Smooth muscle cell (in vitro differentiated cells): ENCODE measurements around the gene DPM1. TPM values are rescaled to one million over a fixed set of nuclear protein-coding genes. Genes with fewer than 3 reads are reported as not detected.

Source experiments
- DNase-seq: peaks from one replicate; lab custom pipeline; 2025; ENCODE audit not compliant: unreplicated experiment; lab: John Stamatoyannopoulos, UW
- H2AFZ ChIP-seq: fragments of 200-600 bp; sonication (generic); 2 replicates; pipeline ENCODE4 v1.6.0; 2016; ENCODE audit warnings: antibody characterized with exemption, low read depth, mild to moderate bottlenecking
- H3F3A ChIP-seq: fragments of 200-600 bp; sonication (generic); 2 replicates; pipeline ENCODE4 v1.6.0; 2017; ENCODE audit warnings: antibody characterized with exemption, low read depth
- H3K27ac ChIP-seq: fragments of 200-600 bp; sonication (generic); 2 replicates; pipeline ENCODE4 v1.5.1; 2016; ENCODE audit warnings: low read depth, mild to moderate bottlenecking
- H3K27me3 ChIP-seq: fragments of 200-600 bp; sonication (generic); 2 replicates; pipeline ENCODE4 v1.6.1; 2016; ENCODE audit warnings: low read depth, mild to moderate bottlenecking
- H3K36me3 ChIP-seq: fragments of 200-600 bp; sonication (generic); 2 replicates; pipeline ENCODE4 v1.5.1; 2016; ENCODE audit warnings: low read depth
- H3K4me1 ChIP-seq: fragments of 200-600 bp; sonication (generic); 2 replicates; pipeline ENCODE4 v1.5.1; 2016; ENCODE audit warnings: low read depth
- H3K4me2 ChIP-seq: fragments of 200-600 bp; sonication (generic); 2 replicates; pipeline ENCODE4 v1.6.0; 2016; ENCODE audit warnings: mild to moderate bottlenecking
- H3K4me3 ChIP-seq: fragments of 200-600 bp; sonication (generic); 2 replicates; pipeline ENCODE4 v1.5.1; 2016; ENCODE audit warnings: mild to moderate bottlenecking
- H3K79me2 ChIP-seq: fragments of 200-600 bp; sonication (generic); 2 replicates; pipeline ENCODE4 v1.6.0; 2016; ENCODE audit warnings: low read depth, mild to moderate bottlenecking
- H3K9ac ChIP-seq: fragments of 200-600 bp; sonication (generic); 2 replicates; pipeline ENCODE4 v1.6.0; 2016; ENCODE audit warnings: low read depth
- H3K9me3 ChIP-seq: fragments of 200-600 bp; sonication (generic); replicated peaks from 2 replicates; pipeline ENCODE4 v1.5.1; 2016; ENCODE audit warnings: low read depth
- H4K20me1 ChIP-seq: fragments of 200-600 bp; sonication (generic); 2 replicates; pipeline ENCODE4 v1.6.0; 2016; ENCODE audit warnings: low read depth
- WGBS: methylation state at CpG from one replicate; pipeline ENCODE4 v1.1.7; 2016; ENCODE audit warnings: low lambda C conversion rate; 5-methylcytosine and 5-hydroxymethylcytosine counted together
- polyA plus RNA-seq: library from polyadenylated mRNA; unstranded; fragments of >200 nt; fragmentation: Nextera tagmentation; extraction: Ambion mirVana; gene quantifications from 2 replicates; pipeline ENCODE4 v1.2.1, GENCODE V29; 2016
- total RNA-seq: library from RNA; depleted of rRNA; stranded (reverse); fragments of >200 nt; gene quantifications from 2 replicates; pipeline ENCODE4 v1.2.3, GENCODE V29; 2014
- TF ChIP-seq, protein P1 (sequence below): fragments of 200-600 bp; sonication (generic); IDR thresholded peaks from 2 replicates; pipeline ENCODE4 v1.5.1; 2017; ENCODE audit warnings: borderline replicate concordance, mild to moderate bottlenecking, antibody characterized with exemption; ENCODE audit not compliant: insufficient read depth, poor library complexity, severe bottlenecking

DPM1 gene
- total and polyA plus RNA-seq, 2 experiments from 2014 or later, result 89.1 to 141 TPM

DNA sequence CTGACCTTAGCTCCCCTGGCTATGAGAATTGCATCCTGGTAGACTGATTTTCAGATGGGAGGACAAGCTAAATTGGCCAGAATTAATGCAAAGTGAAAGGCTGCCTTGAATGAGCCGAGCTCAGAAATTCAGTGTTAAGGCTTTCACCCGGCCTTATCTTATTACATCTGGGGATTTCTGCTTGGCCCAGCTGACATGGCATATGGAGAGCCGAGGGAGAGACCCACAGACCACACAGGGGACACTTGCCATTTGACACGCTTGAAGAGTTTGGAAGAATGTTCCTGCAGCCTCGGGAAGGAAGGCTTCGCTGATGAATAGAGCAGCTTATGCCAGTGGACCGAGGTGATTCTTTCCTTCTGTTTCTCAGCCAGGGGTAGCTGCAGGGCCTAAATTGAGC, 9.3 kb upstream of the DPM1 start:
- peaks cover 22% of the 10 kb centered on the region for H3K4me1 ChIP-seq
- H3K9me3 ChIP-seq, result no peaks in the 10 kb centered on the region
- no peaks in the 10 kb centered on the region for H3K27me3 ChIP-seq
- no peak overlapping the region for H2AFZ ChIP-seq
- H3K4me3 ChIP-seq, result no peak overlapping the region
- no peaks in the 10 kb centered on the region for H4K20me1 ChIP-seq
- H3K36me3 ChIP-seq, result no peaks in the 10 kb centered on the region
- no peaks in the 10 kb centered on the region for H3F3A ChIP-seq
- no peak overlapping the region for H3K4me2 ChIP-seq
- H3K27ac ChIP-seq, result no peak overlapping the region
- H3K79me2 ChIP-seq, result no peaks in the 10 kb centered on the region
- WGBS, result 71% methylated on average over 7 of the region's 7 CpGs
- TF ChIP-seq, protein P1, sequence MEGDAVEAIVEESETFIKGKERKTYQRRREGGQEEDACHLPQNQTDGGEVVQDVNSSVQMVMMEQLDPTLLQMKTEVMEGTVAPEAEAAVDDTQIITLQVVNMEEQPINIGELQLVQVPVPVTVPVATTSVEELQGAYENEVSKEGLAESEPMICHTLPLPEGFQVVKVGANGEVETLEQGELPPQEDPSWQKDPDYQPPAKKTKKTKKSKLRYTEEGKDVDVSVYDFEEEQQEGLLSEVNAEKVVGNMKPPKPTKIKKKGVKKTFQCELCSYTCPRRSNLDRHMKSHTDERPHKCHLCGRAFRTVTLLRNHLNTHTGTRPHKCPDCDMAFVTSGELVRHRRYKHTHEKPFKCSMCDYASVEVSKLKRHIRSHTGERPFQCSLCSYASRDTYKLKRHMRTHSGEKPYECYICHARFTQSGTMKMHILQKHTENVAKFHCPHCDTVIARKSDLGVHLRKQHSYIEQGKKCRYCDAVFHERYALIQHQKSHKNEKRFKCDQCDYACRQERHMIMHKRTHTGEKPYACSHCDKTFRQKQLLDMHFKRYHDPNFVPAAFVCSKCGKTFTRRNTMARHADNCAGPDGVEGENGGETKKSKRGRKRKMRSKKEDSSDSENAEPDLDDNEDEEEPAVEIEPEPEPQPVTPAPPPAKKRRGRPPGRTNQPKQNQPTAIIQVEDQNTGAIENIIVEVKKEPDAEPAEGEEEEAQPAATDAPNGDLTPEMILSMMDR, result no peak
- H3K9ac ChIP-seq, result no peak overlapping the region
- DNase-seq, result no peak

DNA sequence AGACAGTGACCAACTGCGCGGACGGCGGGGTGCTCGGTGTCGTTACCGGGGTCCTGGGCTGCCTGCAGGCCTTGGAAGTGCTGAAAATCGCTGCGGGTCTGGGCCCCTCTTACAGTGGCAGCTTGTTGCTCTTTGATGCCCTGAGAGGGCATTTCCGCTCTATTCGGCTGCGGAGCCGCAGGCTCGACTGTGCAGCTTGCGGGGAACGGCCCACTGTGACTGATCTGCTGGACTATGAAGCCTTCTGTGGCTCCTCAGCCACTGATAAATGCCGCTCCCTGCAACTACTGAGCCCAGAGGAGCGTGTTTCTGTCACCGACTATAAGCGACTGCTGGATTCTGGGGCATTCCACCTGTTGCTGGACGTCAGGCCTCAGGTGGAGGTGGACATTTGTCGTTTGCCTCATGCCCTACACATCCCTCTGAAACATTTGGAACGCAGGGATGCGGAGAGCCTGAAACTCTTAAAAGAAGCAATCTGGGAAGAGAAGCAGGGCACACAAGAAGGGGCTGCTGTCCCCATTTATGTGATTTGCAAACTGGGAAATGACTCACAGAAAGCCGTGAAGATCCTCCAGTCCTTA, 1.3 kb upstream of the DPM1 start:
- H4K20me1 ChIP-seq, result peaks cover 46% of the 10 kb centered on the region
- no peaks in the 10 kb centered on the region for H3K9me3 ChIP-seq
- H3K27ac ChIP-seq, result peak overlapping the region; percentile 95
- TF ChIP-seq, protein P1, result no peak
- H3F3A ChIP-seq, result no peaks in the 10 kb centered on the region
- H3K79me2 ChIP-seq, result peaks cover 60% of the 10 kb centered on the region
- DNase-seq, result no peak
- peak overlapping the region; percentile 95 for H3K4me2 ChIP-seq
- 76% methylated on average over 25 of the region's 25 CpGs for WGBS
- no peaks in the 10 kb centered on the region for H3K27me3 ChIP-seq
- peaks cover 4% of the 10 kb centered on the region for H3K36me3 ChIP-seq
- no peak overlapping the region for H2AFZ ChIP-seq
- H3K4me1 ChIP-seq, result peaks cover 27% of the 10 kb centered on the region
- peak overlapping the region; percentile 95 for H3K4me3 ChIP-seq
- H3K9ac ChIP-seq, result peak overlapping the region; percentile 99

DNA sequence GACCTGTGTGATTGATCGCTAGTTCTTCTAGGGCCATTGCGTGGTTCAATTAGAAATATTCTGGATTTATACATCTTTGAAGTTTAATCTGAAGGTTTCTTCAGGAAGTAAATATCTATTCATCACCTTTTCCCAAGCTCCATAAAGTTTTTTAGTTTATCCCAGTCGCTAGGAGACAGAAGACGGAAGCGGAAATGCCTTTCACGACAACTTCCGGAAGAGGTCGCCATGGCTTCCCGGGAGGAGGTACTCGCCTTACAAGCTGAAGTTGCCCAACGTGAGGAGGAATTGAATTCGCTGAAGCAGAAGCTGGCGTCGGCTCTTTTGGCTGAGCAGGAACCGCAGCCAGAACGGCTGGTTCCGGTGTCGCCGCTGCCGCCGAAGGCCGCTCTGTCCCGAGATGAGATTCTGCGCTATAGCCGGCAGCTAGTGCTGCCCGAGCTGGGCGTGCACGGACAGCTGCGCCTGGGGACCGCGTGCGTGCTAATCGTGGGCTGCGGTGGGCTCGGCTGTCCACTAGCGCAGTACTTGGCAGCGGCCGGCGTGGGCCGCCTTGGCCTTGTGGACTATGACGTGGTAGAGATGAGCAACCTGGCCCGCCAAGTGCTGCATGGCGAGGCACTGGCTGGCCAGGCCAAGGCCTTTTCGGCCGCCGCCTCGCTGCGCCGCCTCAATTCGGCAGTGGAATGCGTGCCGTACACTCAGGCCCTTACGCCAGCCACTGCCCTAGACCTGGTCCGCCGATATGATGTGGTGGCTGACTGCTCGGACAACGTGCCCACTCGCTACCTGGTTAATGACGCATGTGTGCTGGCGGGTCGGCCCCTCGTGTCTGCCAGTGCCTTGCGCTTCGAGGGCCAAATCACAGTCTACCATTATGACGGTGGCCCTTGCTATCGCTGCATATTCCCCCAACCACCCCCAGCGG, 547 bp upstream of the DPM1 start, which contains the start of gene MOCS3:
MOCS3 (plus strand) TSS at position 204 of the 928 bp plus-strand sequence; CDS start at position 229, 25 bp downstream.
- Histone ChIP-seq H3K9ac (peak within 1 kb of the TSS; percentile 99), H2AFZ (peak within 1 kb of the TSS; percentile 50), H3K79me2 (peaks cover 67% of the 10 kb centered on the region), H3F3A (no peaks in the 10 kb centered on the region), H3K27ac (peak within 1 kb of the TSS; percentile 95), H3K36me3 (peaks cover 9% of the 10 kb centered on the region), H3K4me2 (peak within 1 kb of the TSS; percentile 95), H3K4me1 (peaks cover 27% of the 10 kb centered on the region), H3K9me3 (no peaks in the 10 kb centered on the region), H3K4me3 (peak within 1 kb of the TSS; percentile 95), H3K27me3 (no peaks in the 10 kb centered on the region), H4K20me1 (peaks cover 54% of the 10 kb centered on the region)
- 5% methylated on average over 67 of the region's 67 CpGs for WGBS
- TF ChIP-seq, protein P1, result no peak
- peak; percentile 79 for DNase-seq
